Endothelial cell (in vitro differentiated cells): ENCODE data around the gene KCTD14. TPM values are rescaled to one million over a fixed set of nuclear protein-coding genes. Genes with fewer than 3 reads are reported as not detected.
"Not testable (repeated sequence)": the region's sequence is repeated elsewhere in the genome, so short reads cannot be mapped to it uniquely, and the experiment has no call there.

Experiments
- DNase-seq: peaks from one replicate; pipeline ENCODE4 v3.0.0; 2021; ENCODE audit warnings: low spot score
- H3K27ac Mint-ChIP-seq: one replicate; pipeline ENCODE4 v1.8.0; 2021; ENCODE audit warnings: mixed read lengths, inconsistent platforms; ENCODE audit not compliant: unreplicated experiment
- H3K27me3 Mint-ChIP-seq: one replicate; pipeline ENCODE4 v1.8.0; 2021; ENCODE audit warnings: mild to moderate bottlenecking, moderate library complexity, mixed read lengths, inconsistent platforms; ENCODE audit not compliant: unreplicated experiment
- H3K36me3 Mint-ChIP-seq: one replicate; pipeline ENCODE4 v1.8.0; 2021; ENCODE audit warnings: mild to moderate bottlenecking, low read depth, mixed read lengths, inconsistent platforms; ENCODE audit not compliant: unreplicated experiment
- H3K4me1 Mint-ChIP-seq: one replicate; pipeline ENCODE4 v1.8.0; 2021; ENCODE audit warnings: mild to moderate bottlenecking, mixed read lengths, inconsistent platforms; ENCODE audit not compliant: unreplicated experiment
- H3K4me3 Mint-ChIP-seq: one replicate; pipeline ENCODE4 v1.8.0; 2021; ENCODE audit warnings: mild to moderate bottlenecking, mixed read lengths, inconsistent platforms; ENCODE audit not compliant: unreplicated experiment
- H3K9me3 Mint-ChIP-seq: one replicate; pipeline ENCODE4 v1.8.0; 2021; ENCODE audit warnings: mixed read lengths, inconsistent platforms; ENCODE audit not compliant: unreplicated experiment
- total RNA-seq: library from RNA; stranded (reverse); fragmentation: NEBNext Ultra II Directional; extraction: Animal tissue kit (Norgen Biotek cat#: 25700); gene quantifications from one replicate; pipeline ENCODE4 v1.2.1, GENCODE V29; 2021; ENCODE audit not compliant: unreplicated experiment
- TF ChIP-seq, protein P1 (sequence below): fragments of 200-600 bp; sonication (generic); IDR thresholded peaks from one replicate; pipeline ENCODE4 v1.5.0; 2021; ENCODE audit warnings: antibody characterized with exemption; ENCODE audit not compliant: unreplicated experiment

Gene KCTD14
- total RNA-seq, 1 donor from 2014 or later, result 0.97 TPM

DNA sequence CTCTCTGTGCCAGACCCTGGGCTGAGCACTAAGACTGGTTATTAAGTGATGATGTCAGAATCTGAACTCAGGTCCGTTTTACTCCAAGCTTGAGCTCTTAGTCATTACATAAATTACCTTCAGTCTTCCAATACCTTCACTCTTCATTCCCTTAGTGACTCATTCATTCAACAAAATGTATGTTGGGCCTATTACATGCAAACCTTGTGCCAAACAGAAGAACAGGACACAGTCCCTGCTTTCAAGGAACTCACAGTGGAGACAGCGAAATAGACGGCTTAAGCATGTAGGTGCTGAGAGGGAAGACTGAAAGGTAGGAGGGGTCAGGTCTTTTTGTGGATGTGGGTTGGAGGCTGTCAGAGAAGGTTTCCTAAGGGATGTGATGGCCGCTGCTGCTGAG is 3.3 kb downstream of the KCTD14 start:
- peaks cover 3% of the 10 kb centered on the region for H3K4me1 Mint-ChIP-seq
- TF ChIP-seq, protein P1, sequence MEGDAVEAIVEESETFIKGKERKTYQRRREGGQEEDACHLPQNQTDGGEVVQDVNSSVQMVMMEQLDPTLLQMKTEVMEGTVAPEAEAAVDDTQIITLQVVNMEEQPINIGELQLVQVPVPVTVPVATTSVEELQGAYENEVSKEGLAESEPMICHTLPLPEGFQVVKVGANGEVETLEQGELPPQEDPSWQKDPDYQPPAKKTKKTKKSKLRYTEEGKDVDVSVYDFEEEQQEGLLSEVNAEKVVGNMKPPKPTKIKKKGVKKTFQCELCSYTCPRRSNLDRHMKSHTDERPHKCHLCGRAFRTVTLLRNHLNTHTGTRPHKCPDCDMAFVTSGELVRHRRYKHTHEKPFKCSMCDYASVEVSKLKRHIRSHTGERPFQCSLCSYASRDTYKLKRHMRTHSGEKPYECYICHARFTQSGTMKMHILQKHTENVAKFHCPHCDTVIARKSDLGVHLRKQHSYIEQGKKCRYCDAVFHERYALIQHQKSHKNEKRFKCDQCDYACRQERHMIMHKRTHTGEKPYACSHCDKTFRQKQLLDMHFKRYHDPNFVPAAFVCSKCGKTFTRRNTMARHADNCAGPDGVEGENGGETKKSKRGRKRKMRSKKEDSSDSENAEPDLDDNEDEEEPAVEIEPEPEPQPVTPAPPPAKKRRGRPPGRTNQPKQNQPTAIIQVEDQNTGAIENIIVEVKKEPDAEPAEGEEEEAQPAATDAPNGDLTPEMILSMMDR, result no peak
- H3K9me3 Mint-ChIP-seq, result no peaks in the 10 kb centered on the region
- peaks cover 7% of the 10 kb centered on the region for H3K27me3 Mint-ChIP-seq
- DNase-seq, result no peak
- H3K27ac Mint-ChIP-seq, result no peak overlapping the region
- H3K4me3 Mint-ChIP-seq, result no peak overlapping the region
- no peaks in the 10 kb centered on the region for H3K36me3 Mint-ChIP-seq

DNA sequence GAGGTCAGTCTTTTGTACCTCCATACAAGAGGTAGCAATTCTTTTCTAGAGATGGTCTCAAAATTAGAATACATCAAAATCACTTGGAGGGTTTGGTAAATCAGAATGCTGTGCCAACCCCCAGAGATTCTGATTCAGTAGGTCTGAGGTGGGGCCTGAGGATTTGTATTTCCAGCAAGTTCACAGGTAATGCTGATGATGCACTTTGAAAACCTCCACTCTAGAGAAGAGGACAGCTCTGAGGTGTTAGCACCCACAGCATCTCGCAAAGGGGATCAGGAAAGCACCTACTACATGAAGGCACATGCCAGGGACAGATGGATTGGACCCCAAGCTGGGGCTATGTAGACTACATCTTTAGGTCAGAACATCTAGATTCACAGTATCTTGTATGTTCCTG is 7.2 kb downstream of the KCTD14 start:
- Mint-ChIP-seq H3K36me3 (no peaks in the 10 kb centered on the region), H3K4me3 (no peak overlapping the region)
- TF ChIP-seq, protein P1, result no peak

DNA sequence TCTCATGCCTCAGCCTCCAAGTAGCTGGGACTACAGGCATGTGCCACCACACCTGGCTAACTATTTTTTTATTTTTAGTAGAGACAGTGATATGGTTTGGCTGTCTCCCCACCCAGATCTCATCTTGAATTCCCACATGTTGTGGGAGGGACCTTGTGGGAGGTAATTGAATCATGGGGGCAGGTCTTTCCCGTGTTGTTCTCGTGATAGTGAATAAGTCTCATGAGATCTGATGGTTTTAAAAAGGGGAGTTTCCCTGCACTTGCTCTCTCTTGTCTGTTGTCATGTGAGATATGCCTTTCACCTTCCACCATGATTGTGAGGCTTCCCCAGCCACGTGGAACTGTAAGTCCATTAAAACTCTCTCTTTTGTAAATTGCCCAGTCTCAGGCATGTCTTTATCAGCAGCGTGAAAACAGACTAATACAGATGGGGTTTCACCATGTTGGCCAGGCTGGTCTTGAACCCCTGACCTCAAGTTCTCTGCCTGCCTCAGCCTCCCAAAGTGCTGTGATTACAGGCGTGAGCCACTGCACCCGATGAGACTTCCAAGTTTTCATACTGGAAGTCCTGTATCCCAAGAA is 8.0 kb downstream of the KCTD14 start:
- not testable (repeated sequence) for H3K4me1 Mint-ChIP-seq, H3K9me3 Mint-ChIP-seq, H3K27ac Mint-ChIP-seq, DNase-seq, H3K4me3 Mint-ChIP-seq, H3K27me3 Mint-ChIP-seq, H3K36me3 Mint-ChIP-seq

More for the DNA sequence above, 7.2 kb downstream of the KCTD14 start:
- H3K27ac Mint-ChIP-seq, result no peak overlapping the region
- no peak for DNase-seq
- no peaks in the 10 kb centered on the region for H3K9me3 Mint-ChIP-seq
- H3K4me1 Mint-ChIP-seq, result no peaks in the 10 kb centered on the region
- no peaks in the 10 kb centered on the region for H3K27me3 Mint-ChIP-seq

DNA sequence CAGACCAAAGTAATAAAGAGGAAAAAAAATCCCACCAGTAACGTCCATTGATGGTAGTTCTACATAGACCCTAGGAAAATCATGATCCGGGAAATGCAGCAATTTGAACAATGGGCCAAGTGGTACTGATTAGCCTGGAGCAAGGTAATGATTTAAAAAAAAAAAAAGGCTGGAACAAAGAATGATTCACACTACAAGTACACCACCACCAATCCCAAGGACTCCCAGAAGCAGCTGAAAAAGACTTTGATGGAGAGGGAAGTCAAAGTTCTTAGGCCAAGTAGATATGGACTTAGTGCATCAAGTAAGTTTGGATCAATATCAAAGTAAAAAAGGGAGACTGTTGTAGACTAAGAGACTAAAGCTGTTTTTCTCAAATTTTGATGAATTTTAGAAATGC is 11.8 kb downstream of the KCTD14 start:
- H3K9me3 Mint-ChIP-seq, result no peaks in the 10 kb centered on the region
- H3K27me3 Mint-ChIP-seq, result peaks cover 1% of the 10 kb centered on the region

DNA sequence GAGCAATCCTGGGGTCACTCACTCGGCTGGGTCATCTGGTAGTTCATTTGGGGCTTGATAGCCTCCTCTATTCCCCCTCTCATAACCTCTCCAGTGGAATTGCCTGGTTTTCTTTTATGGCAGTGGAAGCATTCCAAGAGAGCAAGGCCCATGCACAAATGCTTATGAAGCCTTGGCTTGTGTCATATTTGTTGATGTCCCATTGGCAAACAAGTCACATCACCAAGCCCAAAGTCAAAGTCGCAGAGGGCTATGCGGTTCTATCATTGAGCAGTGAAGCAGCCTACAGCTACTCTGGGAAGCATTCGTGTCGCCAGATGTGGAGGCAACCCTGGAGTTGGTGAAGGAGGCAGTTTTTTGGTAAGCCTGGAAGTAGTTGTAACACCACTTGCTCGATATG is 12.3 kb downstream of the KCTD14 start:
- no peak overlapping the region for H3K4me3 Mint-ChIP-seq
- H3K9me3 Mint-ChIP-seq, result no peaks in the 10 kb centered on the region
- H3K27me3 Mint-ChIP-seq, result peaks cover 1% of the 10 kb centered on the region
- H3K36me3 Mint-ChIP-seq, result no peaks in the 10 kb centered on the region
- no peak overlapping the region for H3K27ac Mint-ChIP-seq
- TF ChIP-seq, protein P1, result no peak
- no peaks in the 10 kb centered on the region for H3K4me1 Mint-ChIP-seq
- DNase-seq, result no peak

More for the DNA sequence above, 11.8 kb downstream of the KCTD14 start:
- no peak for DNase-seq
- Mint-ChIP-seq H3K4me3 (no peak overlapping the region), H3K36me3 (no peaks in the 10 kb centered on the region), H3K4me1 (no peaks in the 10 kb centered on the region), H3K27ac (no peak overlapping the region)
- TF ChIP-seq, protein P1, result no peak
